H1 (cell line): ENCODE measurements around the gene PDCD5. TPM values are rescaled to one million over a fixed set of nuclear protein-coding genes. Genes with fewer than 3 reads are reported as not detected.

Experiments
- CTCF ChIA-PET: fragments of 300-600 bp; sonication (Branson Sonifier 250); formaldehyde crosslinking; loops from one replicate; lab custom pipeline; 2021; ENCODE audit not compliant: partially characterized antibody; lab: Charles Lee
- POLR2A ChIA-PET: fragments of 300-600 bp; sonication (Branson Sonifier 250); formaldehyde crosslinking; loops from one replicate; lab custom pipeline; 2021; ENCODE audit warnings: inconsistent platforms; ENCODE audit not compliant: partially characterized antibody; lab: Charles Lee
- DNase-seq, 2 experiments: peaks; one replicate each; pipeline versions ENCODE4 v3.0.0 to v3.0.0-alpha.2; 2010 to 2022; ENCODE audit warnings: low spot score in 2 of 2, low read depth in 1 of 2, mixed read lengths in 1 of 2
- FAIRE-seq: peaks from 2 replicates; lab custom pipeline; 2011; peaks lifted over from hg19 to GRCh38; lab: Jason Lieb, UNC
- H2AFZ ChIP-seq: 2 replicates; pipeline ENCODE4 v1.8.1; 2012; ENCODE audit warnings: low read length, inconsistent platforms
- H2AK5ac ChIP-seq: 2 replicates; pipeline ENCODE4 v1.6.1; 2013; ENCODE audit warnings: low read depth, low read length
- H2BK120ac ChIP-seq: replicated peaks from 2 replicates; pipeline ENCODE3; 2013; ENCODE audit warnings: low read depth, low read length, inconsistent platforms
- H2BK12ac ChIP-seq: 2 replicates; pipeline ENCODE4 v1.6.1; 2013; ENCODE audit warnings: low read depth, low read length
- H2BK15ac ChIP-seq: 2 replicates; pipeline ENCODE4 v1.6.1; 2013; ENCODE audit warnings: low read length
- H2BK20ac ChIP-seq: 2 replicates; pipeline ENCODE4 v1.6.1; 2013; ENCODE audit warnings: low read length
- H2BK5ac ChIP-seq: 2 replicates; pipeline ENCODE4 v1.6.1; 2013; ENCODE audit warnings: low read depth, low read length
- H3K14ac ChIP-seq: 2 replicates; pipeline ENCODE4 v1.6.1; 2013; ENCODE audit warnings: inconsistent platforms; ENCODE audit not compliant: insufficient read length
- H3K18ac ChIP-seq: 2 replicates; pipeline ENCODE4 v1.6.1; 2013; ENCODE audit warnings: low read length; ENCODE audit errors: extremely low read depth
- H3K23ac ChIP-seq: 2 replicates; pipeline ENCODE4 v1.6.1; 2013; ENCODE audit warnings: inconsistent platforms; ENCODE audit not compliant: insufficient read length
- H3K23me2 ChIP-seq: 2 replicates; pipeline ENCODE4 v1.6.1; 2013; ENCODE audit warnings: low read depth, low read length
- H3K27ac ChIP-seq: 2 replicates; pipeline ENCODE4 v1.6.1; 2011; ENCODE audit warnings: low read depth, low read length, inconsistent platforms
- H3K27me3 ChIP-seq, 4 experiments: replicated peaks in 1 of 4; 1 replicate in 1 of 4; 2 replicates in 3 of 4; pipeline versions ENCODE4 v1.6.1 to v1.8.1; 2011 to 2013; ENCODE audit warnings: low read length in 3 of 4, mild to moderate bottlenecking in 3 of 4, inconsistent platforms in 2 of 4, mixed read lengths in 2 of 4, moderate library complexity in 1 of 4; ENCODE audit not compliant: control insufficient read depth in 3 of 4, insufficient read depth in 3 of 4; ENCODE audit errors: extremely low read depth in 1 of 4
- H3K36me3 ChIP-seq, 4 experiments: 2 replicates each; pipeline versions ENCODE4 v1.6.1 to v1.8.1; 2011 to 2013; ENCODE audit warnings: mild to moderate bottlenecking in 4 of 4, low read length in 3 of 4, moderate library complexity in 2 of 4, control low read depth in 1 of 4, inconsistent platforms in 1 of 4; ENCODE audit not compliant: insufficient read depth in 4 of 4, control insufficient read depth in 2 of 4
- H3K4ac ChIP-seq: replicated peaks from 2 replicates; pipeline ENCODE3; 2013; ENCODE audit warnings: low read length, low read depth, mixed read lengths, inconsistent platforms; ENCODE audit not compliant: insufficient read length
- H3K4me1 ChIP-seq, 4 experiments: replicated peaks in 1 of 4; 1 replicate in 1 of 4; 2 replicates in 3 of 4; pipeline versions ENCODE4 v1.6.1 to v1.8.1; 2011 to 2013; ENCODE audit warnings: low read length in 3 of 4, inconsistent platforms in 2 of 4, mixed read lengths in 1 of 4; ENCODE audit not compliant: insufficient read depth in 4 of 4, control insufficient read depth in 3 of 4
- H3K4me2 ChIP-seq, 2 experiments: 2 replicates each; pipeline versions ENCODE4 v1.6.1 to v1.8.1; 2011 to 2013; ENCODE audit warnings: low read depth in 2 of 2, low read length in 2 of 2, control low read depth in 1 of 2, inconsistent platforms in 1 of 2, mild to moderate bottlenecking in 1 of 2; ENCODE audit not compliant: insufficient read depth in 1 of 2
- H3K4me3 ChIP-seq, 4 experiments: fragments of 200-600, 300-600 bp in 1 of 4; sonication (generic), shearing (Covaris generic), sonication (Bioruptor Twin) in 1 of 4; 2 replicates each; pipeline versions ENCODE4 v1.5.1 to v1.8.1; 2011 to 2016; ENCODE audit warnings: low read length in 4 of 4, low read depth in 3 of 4, control low read depth in 2 of 4, inconsistent platforms in 2 of 4, mild to moderate bottlenecking in 2 of 4, mixed read lengths in 1 of 4, moderate library complexity in 1 of 4; ENCODE audit not compliant: insufficient read depth in 2 of 4; ENCODE audit errors: extremely low read depth in 1 of 4
- H3K56ac ChIP-seq: replicated peaks from 2 replicates; pipeline ENCODE3; 2013; ENCODE audit warnings: low read depth, mild to moderate bottlenecking, mixed read lengths, low read length, inconsistent platforms; ENCODE audit not compliant: insufficient read length
- H3K79me1 ChIP-seq: 2 replicates; pipeline ENCODE4 v1.6.1; 2013; ENCODE audit warnings: low read depth, low read length, control low read depth
- H3K79me2 ChIP-seq, 2 experiments: 2 replicates each; pipeline versions ENCODE4 v1.6.1 to v1.8.1; 2012 to 2013; ENCODE audit warnings: low read length in 2 of 2, mild to moderate bottlenecking in 2 of 2, inconsistent platforms in 1 of 2; ENCODE audit not compliant: insufficient read depth in 2 of 2, control insufficient read depth in 1 of 2
- H3K9ac ChIP-seq, 4 experiments: replicated peaks in 1 of 4; 1 replicate in 1 of 4; 2 replicates in 3 of 4; pipeline versions ENCODE4 v1.6.1 to v1.8.1; 2011 to 2013; ENCODE audit warnings: low read depth in 3 of 4, low read length in 3 of 4, control low read depth in 2 of 4, mild to moderate bottlenecking in 2 of 4, moderate library complexity in 2 of 4, inconsistent platforms in 1 of 4; ENCODE audit errors: extremely low read depth in 1 of 4
- H3K9me3 ChIP-seq, 2 experiments: 2 replicates each; pipeline versions ENCODE4 v1.6.1 to v1.8.1; 2012 to 2013; ENCODE audit warnings: mild to moderate bottlenecking in 2 of 2, moderate library complexity in 2 of 2, control low read depth in 1 of 2, inconsistent platforms in 1 of 2, low read depth in 1 of 2, low read length in 1 of 2, mixed read lengths in 1 of 2; ENCODE audit not compliant: insufficient read depth in 2 of 2
- H4K20me1 ChIP-seq, 2 experiments: replicated peaks in 1 of 2; 2 replicates each; pipeline versions ENCODE3 to v1.8.1; 2011 to 2013; ENCODE audit warnings: inconsistent platforms in 2 of 2, low read length in 2 of 2, mild to moderate bottlenecking in 1 of 2; ENCODE audit not compliant: insufficient read depth in 2 of 2, control insufficient read depth in 1 of 2
- H4K5ac ChIP-seq: 2 replicates; pipeline ENCODE4 v1.6.1; 2013; ENCODE audit warnings: low read length, low read depth, mixed read lengths, inconsistent platforms; ENCODE audit not compliant: insufficient read length
- H4K8ac ChIP-seq: 2 replicates; pipeline ENCODE4 v1.8.0; 2013; ENCODE audit warnings: mild to moderate bottlenecking, moderate library complexity, low read length, inconsistent platforms; ENCODE audit not compliant: insufficient read depth; ENCODE audit errors: extremely low read depth
- H4K91ac ChIP-seq: replicated peaks from 2 replicates; pipeline ENCODE3; 2013; ENCODE audit warnings: low read length, mixed read lengths, inconsistent platforms; ENCODE audit not compliant: insufficient read length
- BRCA1 ChIP-seq: IDR thresholded peaks from 2 replicates; pipeline ENCODE4 v1.6.1; 2012; ENCODE audit warnings: low read depth, low read length, improper control_type of control experiment
- CEBPB ChIP-seq: IDR thresholded peaks from 2 replicates; pipeline ENCODE4 v1.6.1; 2012; ENCODE audit warnings: low read depth, low read length
- RFX5 ChIP-seq: IDR thresholded peaks from 2 replicates; pipeline ENCODE4 v1.6.1; 2011; ENCODE audit warnings: low read depth, low read length, improper control_type of control experiment, borderline replicate concordance
- WGBS, 2 experiments: shearing (Covaris generic) in 1 of 2; methylation state at CpG; one replicate each; pipeline versions ENCODE4 v1.1.6 to v1.1.7; 2013 to 2015; ENCODE audit warnings: low lambda C conversion rate in 2 of 2, mixed read lengths in 2 of 2, inconsistent platforms in 1 of 2, low coverage in 1 of 2, missing lambda C conversion rate in 1 of 2; ENCODE audit not compliant: insufficient replicate concordance in 2 of 2, insufficient coverage in 1 of 2, insufficient read length in 1 of 2; ENCODE audit errors: extremely low coverage in 1 of 2, missing lambda C conversion rate in 1 of 2; 5-methylcytosine and 5-hydroxymethylcytosine counted together
- polyA plus RNA-seq, 7 experiments: library from polyadenylated mRNA; depleted of rRNA in 3 of 7; stranded (reverse) in 5 of 7; unstranded in 2 of 7; fragments of >200 nt in 5 of 7; fragments of 200-250 nt in 2 of 7; gene quantifications; 1 replicate in 5 of 7; 2 replicates in 1 of 7; 4 replicates in 1 of 7; pipeline versions ENCODE4 v1.2.1 to v1.2.3, GENCODE V29; 2011 to 2013; ENCODE audit warnings: missing spikeins in 2 of 7, mixed read lengths in 2 of 7
- total RNA-seq: library from RNA; stranded (reverse); fragmentation: NEBNext Ultra II Directional; extraction: Animal tissue kit (Norgen Biotek cat#: 25700); gene quantifications from 2 replicates; pipeline ENCODE4 v1.2.1, GENCODE V29; 2021

PDCD5 gene
- total and polyA plus RNA-seq, 2 of the 8 experiments (the other 6 are each of a cell fraction or from before 2014, with no cell fraction given): 43.2 to 98.8 TPM

DNA sequence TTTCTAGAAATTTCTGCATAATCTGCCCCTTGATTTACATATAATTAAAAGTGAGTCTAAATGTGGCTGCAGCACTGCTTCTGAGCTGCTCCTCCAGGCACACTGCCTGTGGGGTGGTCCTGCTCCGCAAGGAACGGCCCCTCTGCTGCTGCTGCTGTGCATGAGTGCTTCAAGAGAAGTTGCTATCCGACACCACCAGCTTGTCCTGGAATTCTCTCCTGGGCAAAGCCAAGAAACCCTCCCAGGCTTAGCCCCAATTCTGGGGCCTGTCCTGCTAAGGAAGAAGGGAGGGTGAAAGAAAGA is 7.5 kb upstream of the PDCD5 start:
- H4K5ac ChIP-seq: no peak overlapping the region
- H3K27me3 ChIP-seq: peaks cover 0 to 2% (median 0%) of the 10 kb centered on the region in 4 experiments; a peak in 2 of 7 replicates
- no peak overlapping the region for H2AFZ ChIP-seq
- 88% methylated on average over 3 of the region's 3 CpGs; no CpG with 5 or more reads in 1 of the 2 experiments for WGBS, 2 experiments
- no peak overlapping the region for H2BK5ac ChIP-seq
- no peak overlapping the region for H2AK5ac ChIP-seq
- peaks cover 0 to 4% of the 10 kb centered on the region in 2 experiments; a peak in 1 of 4 replicates for H3K9me3 ChIP-seq
- no peak overlapping the region for H3K9ac ChIP-seq
- no peak for TF ChIP-seq CEBPB
- no peak for TF ChIP-seq RFX5
- TF ChIP-seq BRCA1: no peak
- ChIA-PET CTCF (interaction anchor here (0.6 kb wide), 1 partner anchor 92 kb away, joined by 3 read pairs; no protein-coding TSS in a partner anchor), POLR2A (interaction anchor here (1.3 kb wide), 1 partner anchor 12 kb away, joined by 3 read pairs; no protein-coding TSS in a partner anchor)
- H2BK20ac ChIP-seq: no peak overlapping the region
- no peak overlapping the region for H2BK120ac ChIP-seq
- no peak overlapping the region for H4K91ac ChIP-seq
- no peaks in the 10 kb centered on the region for H3K79me2 ChIP-seq
- H3K79me1 ChIP-seq: no peaks in the 10 kb centered on the region
- no peaks in the 10 kb centered on the region for H3K23me2 ChIP-seq
- H4K20me1 ChIP-seq: no peaks in the 10 kb centered on the region
- DNase-seq (no peak), FAIRE-seq (no peak)
- H3K4me1 ChIP-seq: no peaks in the 10 kb centered on the region
- H3K36me3 ChIP-seq: no peaks in the 10 kb centered on the region
- no peak overlapping the region for H2BK12ac ChIP-seq
- H3K4me2 ChIP-seq: no peak overlapping the region
- H3K18ac ChIP-seq: no peak overlapping the region
- no peak overlapping the region for H2BK15ac ChIP-seq
- no peak overlapping the region for H4K8ac ChIP-seq
- H3K56ac ChIP-seq: no peak overlapping the region
- no peak overlapping the region for H3K27ac ChIP-seq
- no peak overlapping the region for H3K23ac ChIP-seq
- no peak overlapping the region for H3K4ac ChIP-seq
- H3K14ac ChIP-seq: no peak overlapping the region
- no peak overlapping the region for H3K4me3 ChIP-seq
